ENCODE measurements around the gene LRP1B.

LRP1B gene

DNA sequence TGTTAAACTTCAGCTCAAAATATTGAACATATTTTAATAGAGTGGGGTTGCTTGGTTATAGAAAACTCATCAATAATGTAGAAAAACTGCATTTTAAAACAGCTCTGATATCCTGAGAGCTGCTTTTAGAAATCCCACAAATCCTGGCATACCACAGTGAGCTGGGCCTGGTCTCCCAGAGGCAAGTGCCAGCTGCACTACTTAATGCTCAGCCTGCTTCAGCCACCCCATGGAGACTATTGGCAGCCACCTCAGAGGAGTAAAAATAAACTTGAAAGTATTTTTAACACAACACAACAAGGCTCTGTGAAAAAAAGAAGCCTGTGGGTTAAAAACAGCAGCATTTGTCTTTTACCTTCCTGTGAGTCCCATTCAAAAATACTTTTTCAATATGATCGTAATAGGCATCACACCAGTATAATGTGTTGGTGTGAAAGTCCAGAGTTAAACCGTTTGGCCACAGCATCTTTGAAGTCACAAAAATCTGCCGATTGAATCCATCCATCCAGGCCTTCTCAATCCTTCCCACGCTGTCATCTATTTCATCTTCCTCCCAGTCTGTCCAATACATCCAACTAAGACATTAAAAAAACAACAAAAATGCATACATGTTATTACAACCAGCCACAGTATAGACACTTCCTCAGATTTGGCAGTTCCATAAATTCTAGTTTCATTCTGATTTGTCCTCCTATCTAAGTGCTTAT, 1115.3 kb downstream of the LRP1B start:
- Histone ChIP-seq H3K4me1 (ENCODE audit: control insufficient read depth, insufficient read depth, low read length) (no peaks in the 10 kb centered on the region), H3K9me3 (ENCODE audit: control insufficient read depth in 2 of 2, low read length in 2 of 2) (no peaks in the 10 kb centered on the region), H3K36me3 (ENCODE audit: control insufficient read depth in 2 of 2, insufficient read depth in 2 of 2, low read length in 2 of 2) (no peaks in the 10 kb centered on the region), H3K9ac (ENCODE audit: low read length in 2 of 2) (no peak overlapping the region), H3K27ac (ENCODE audit: low read length) (no peak overlapping the region), H3K27me3 (ENCODE audit: control insufficient read depth in 1 of 2, insufficient read depth in 2 of 2, low read length in 2 of 2) (no peaks in the 10 kb centered on the region), H3K4me3 (ENCODE audit: low read length in 2 of 2) (no peak overlapping the region)

DNA sequence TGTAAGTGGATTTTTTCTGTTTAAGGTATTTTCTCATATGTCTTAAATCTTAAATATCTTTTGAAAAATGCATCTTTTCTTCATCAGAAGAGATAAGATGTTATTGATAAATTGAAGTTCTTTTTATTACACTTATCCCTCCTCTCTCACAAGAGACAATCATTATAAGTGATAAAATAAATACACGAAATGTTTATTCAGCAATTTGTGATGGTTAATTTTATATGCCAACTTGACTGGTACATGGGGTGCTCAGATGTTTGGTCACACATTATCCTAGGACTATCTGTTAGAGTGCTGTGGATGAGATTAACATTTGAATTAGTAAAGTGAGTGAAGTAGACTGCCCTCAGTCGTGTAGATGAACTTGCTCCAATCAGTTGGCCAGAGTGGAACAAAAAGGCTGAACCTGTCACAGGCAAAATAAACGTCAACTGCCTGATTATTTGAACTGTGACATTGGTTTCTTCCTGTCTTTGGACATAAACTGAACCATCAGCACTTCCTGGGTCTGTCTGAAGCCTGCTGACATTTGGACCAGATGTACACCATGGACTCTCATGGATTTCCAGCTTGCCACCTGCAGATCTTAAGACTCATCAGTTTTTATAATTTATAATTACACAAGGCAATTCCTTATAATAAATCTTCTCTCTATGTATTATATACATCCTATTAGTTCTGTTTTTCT, 1126.7 kb downstream of the LRP1B start:
- H3K36me3 ChIP-seq (ENCODE audit: control insufficient read depth in 2 of 2, insufficient read depth in 2 of 2, low read length in 2 of 2) = no peaks in the 10 kb centered on the region
- no peak overlapping the region for H3K4me3 ChIP-seq (ENCODE audit: low read length in 2 of 2)
- no peaks in the 10 kb centered on the region for H3K9me3 ChIP-seq (ENCODE audit: control insufficient read depth in 2 of 2, low read length in 2 of 2)
- H3K4me1 ChIP-seq (ENCODE audit: control insufficient read depth, insufficient read depth, low read length) = no peaks in the 10 kb centered on the region
- no peak overlapping the region for H3K27ac ChIP-seq (ENCODE audit: low read length)
- H3K9ac ChIP-seq (ENCODE audit: low read length in 2 of 2) = no peak overlapping the region
- H3K27me3 ChIP-seq (ENCODE audit: control insufficient read depth in 1 of 2, insufficient read depth in 2 of 2, low read length in 2 of 2) = no peaks in the 10 kb centered on the region

DNA sequence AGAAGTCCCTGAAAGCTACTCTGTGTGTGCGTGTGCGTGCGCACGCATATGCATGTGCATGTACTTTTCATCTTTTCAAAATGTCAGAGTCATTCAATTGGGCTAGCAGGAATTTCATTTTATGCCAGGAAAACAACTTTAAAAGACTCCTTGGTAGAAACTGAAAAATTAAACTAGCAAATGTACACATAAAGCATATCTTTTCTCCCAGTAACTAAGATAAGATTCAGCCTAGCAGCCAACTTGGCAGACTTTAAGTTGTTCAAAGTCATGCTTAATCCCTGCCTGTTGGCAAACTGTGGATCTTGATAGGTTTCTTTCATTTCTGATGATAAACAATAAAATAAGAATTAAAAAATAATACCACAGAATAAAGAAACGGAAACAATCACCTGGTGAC, 1129.1 kb downstream of the LRP1B start:
- Histone ChIP-seq H3K9ac (ENCODE audit: low read length in 2 of 2) (no peak overlapping the region), H3K36me3 (ENCODE audit: control insufficient read depth in 2 of 2, insufficient read depth in 2 of 2, low read length in 2 of 2) (no peaks in the 10 kb centered on the region), H3K27me3 (ENCODE audit: control insufficient read depth in 1 of 2, insufficient read depth in 2 of 2, low read length in 2 of 2) (no peaks in the 10 kb centered on the region)

DNA sequence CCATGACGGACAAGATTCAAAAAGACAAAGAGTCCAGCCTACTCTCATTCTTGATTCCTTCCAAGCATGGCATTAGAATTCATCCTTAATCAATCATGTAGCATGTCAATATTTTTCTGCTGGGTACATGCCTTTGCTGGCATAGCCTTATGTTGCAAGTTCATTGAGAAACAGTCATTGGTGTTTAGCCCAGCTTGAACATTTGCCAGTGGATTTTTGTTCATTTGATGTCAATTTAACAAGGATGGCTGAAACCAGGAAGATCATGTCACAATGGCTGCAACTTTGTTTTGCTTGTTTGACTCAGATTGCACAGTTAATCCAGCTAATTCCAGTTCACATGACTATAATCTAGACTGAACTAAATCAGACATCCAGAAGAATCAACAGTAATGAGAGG, 1132.2 kb downstream of the LRP1B start:
- Histone ChIP-seq H3K36me3 (ENCODE audit: control insufficient read depth in 2 of 2, insufficient read depth in 2 of 2, low read length in 2 of 2) (no peaks in the 10 kb centered on the region), H3K4me1 (ENCODE audit: control insufficient read depth, insufficient read depth, low read length) (no peaks in the 10 kb centered on the region), H3K4me3 (ENCODE audit: low read length in 2 of 2) (no peak overlapping the region), H3K9me3 (ENCODE audit: control insufficient read depth in 2 of 2, low read length in 2 of 2) (no peaks in the 10 kb centered on the region), H3K27ac (ENCODE audit: low read length) (no peak overlapping the region), H3K9ac (ENCODE audit: low read length in 2 of 2) (no peak overlapping the region), H3K27me3 (ENCODE audit: control insufficient read depth in 1 of 2, insufficient read depth in 2 of 2, low read length in 2 of 2) (no peaks in the 10 kb centered on the region)

More for the DNA sequence above, 1129.1 kb downstream of the LRP1B start:
- Histone ChIP-seq H3K4me3 (ENCODE audit: low read length in 2 of 2) (no peak overlapping the region), H3K4me1 (ENCODE audit: control insufficient read depth, insufficient read depth, low read length) (no peaks in the 10 kb centered on the region), H3K9me3 (ENCODE audit: control insufficient read depth in 2 of 2, low read length in 2 of 2) (no peaks in the 10 kb centered on the region), H3K27ac (ENCODE audit: low read length) (no peak overlapping the region)

DNA sequence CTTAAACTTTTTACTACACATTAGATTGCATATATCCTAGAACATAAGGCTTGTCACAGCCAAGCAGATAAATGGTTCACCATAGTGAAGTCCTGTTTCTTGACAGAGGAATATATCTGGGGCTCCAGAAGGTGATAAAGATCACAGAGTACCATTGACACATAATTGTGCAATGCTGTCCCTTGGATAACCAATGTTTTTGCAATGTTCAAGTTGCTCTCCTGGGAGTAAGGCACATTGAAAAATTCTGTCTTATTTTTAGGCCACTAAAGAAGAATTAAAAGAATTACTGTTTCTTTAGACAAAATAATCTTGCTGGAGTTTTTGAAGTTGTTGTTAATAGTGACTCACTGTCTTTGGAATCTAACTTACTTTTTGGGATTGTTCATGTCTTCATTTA, 1132.8 kb downstream of the LRP1B start:
- Histone ChIP-seq H3K4me3 (ENCODE audit: low read length in 2 of 2) (no peak overlapping the region), H3K27me3 (ENCODE audit: control insufficient read depth in 1 of 2, insufficient read depth in 2 of 2, low read length in 2 of 2) (no peaks in the 10 kb centered on the region), H3K27ac (ENCODE audit: low read length) (no peak overlapping the region), H3K36me3 (ENCODE audit: control insufficient read depth in 2 of 2, insufficient read depth in 2 of 2, low read length in 2 of 2) (no peaks in the 10 kb centered on the region), H3K9ac (ENCODE audit: low read length in 2 of 2) (no peak overlapping the region), H3K4me1 (ENCODE audit: control insufficient read depth, insufficient read depth, low read length) (no peaks in the 10 kb centered on the region), H3K9me3 (ENCODE audit: control insufficient read depth in 2 of 2, low read length in 2 of 2) (no peaks in the 10 kb centered on the region)

DNA sequence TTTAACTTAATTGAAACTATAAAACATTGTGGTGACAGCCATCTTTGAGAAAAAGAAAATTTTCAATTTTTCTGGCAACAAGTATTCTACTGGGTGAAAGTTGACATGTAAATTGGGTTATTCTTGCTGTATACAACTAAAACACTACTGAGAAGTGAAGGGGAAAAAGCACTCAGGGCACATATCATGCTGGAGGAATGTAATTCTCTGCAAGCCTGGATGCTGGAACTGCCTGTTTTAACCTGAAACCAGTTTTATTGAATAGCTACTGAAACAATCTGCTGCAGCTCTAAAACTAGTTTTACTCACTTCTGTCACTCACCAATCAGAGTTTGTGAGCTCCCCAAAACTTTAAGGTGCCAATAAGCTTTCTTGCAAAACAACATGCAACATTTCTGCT, 1136.0 kb downstream of the LRP1B start:
- no peak overlapping the region for H3K9ac ChIP-seq (ENCODE audit: low read length in 2 of 2)
- H3K27ac ChIP-seq (ENCODE audit: low read length) = no peak overlapping the region
- H3K4me3 ChIP-seq (ENCODE audit: low read length in 2 of 2) = no peak overlapping the region
- no peaks in the 10 kb centered on the region for H3K27me3 ChIP-seq (ENCODE audit: control insufficient read depth in 1 of 2, insufficient read depth in 2 of 2, low read length in 2 of 2)
- no peaks in the 10 kb centered on the region for H3K4me1 ChIP-seq (ENCODE audit: control insufficient read depth, insufficient read depth, low read length)
- no peaks in the 10 kb centered on the region for H3K36me3 ChIP-seq (ENCODE audit: control insufficient read depth in 2 of 2, insufficient read depth in 2 of 2, low read length in 2 of 2)
- H3K9me3 ChIP-seq (ENCODE audit: control insufficient read depth in 2 of 2, low read length in 2 of 2) = no peaks in the 10 kb centered on the region

DNA sequence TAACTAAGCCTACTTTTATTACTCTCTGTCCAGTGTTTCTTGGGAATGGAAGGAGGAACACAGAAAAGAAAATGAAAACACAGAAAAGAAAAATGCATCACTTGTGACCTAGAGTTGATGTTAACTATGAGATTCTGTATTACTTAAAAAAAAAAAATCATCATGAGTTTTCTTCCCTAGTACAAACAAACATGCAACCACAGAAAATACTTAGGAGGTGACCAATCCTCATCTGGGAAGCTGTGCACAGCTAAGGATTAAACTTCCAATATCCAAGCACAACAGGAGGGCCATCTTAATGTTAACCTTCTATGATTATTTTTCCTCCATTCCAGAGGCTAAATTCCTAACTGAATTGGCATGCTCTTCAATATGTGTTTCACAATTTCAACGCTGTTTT, 1140.4 kb downstream of the LRP1B start:
- no peaks in the 10 kb centered on the region for H3K4me1 ChIP-seq (ENCODE audit: control insufficient read depth, insufficient read depth, low read length)
- no peaks in the 10 kb centered on the region for H3K36me3 ChIP-seq (ENCODE audit: control insufficient read depth in 2 of 2, insufficient read depth in 2 of 2, low read length in 2 of 2)
- H3K9me3 ChIP-seq (ENCODE audit: control insufficient read depth in 2 of 2, low read length in 2 of 2) = no peaks in the 10 kb centered on the region
- H3K9ac ChIP-seq (ENCODE audit: low read length in 2 of 2) = no peak overlapping the region
- no peak overlapping the region for H3K27ac ChIP-seq (ENCODE audit: low read length)
- H3K4me3 ChIP-seq (ENCODE audit: low read length in 2 of 2) = no peak overlapping the region
- H3K27me3 ChIP-seq (ENCODE audit: control insufficient read depth in 1 of 2, insufficient read depth in 2 of 2, low read length in 2 of 2) = no peaks in the 10 kb centered on the region

DNA sequence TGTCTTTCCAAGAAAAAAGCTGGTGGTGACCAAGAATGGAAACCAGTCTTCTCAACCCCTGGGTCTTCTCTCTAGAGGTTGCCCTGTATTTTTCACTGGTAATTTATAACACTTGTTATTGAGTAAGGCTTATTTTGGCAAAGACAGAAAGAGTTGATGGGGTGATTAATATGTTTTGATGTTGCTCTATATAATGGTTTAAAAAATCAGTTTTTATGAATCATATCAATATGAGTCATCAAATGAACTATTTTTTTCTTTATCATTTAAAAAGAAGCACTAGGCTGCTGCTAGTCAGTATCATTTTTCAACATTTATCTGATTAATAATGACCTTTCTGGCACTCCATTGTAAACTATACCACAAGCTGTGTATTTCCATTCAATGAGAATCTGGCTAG, 1142.2 kb downstream of the LRP1B start:
- Histone ChIP-seq H3K9me3 (ENCODE audit: control insufficient read depth in 2 of 2, low read length in 2 of 2) (no peaks in the 10 kb centered on the region), H3K36me3 (ENCODE audit: control insufficient read depth in 2 of 2, insufficient read depth in 2 of 2, low read length in 2 of 2) (no peaks in the 10 kb centered on the region), H3K27me3 (ENCODE audit: control insufficient read depth in 1 of 2, insufficient read depth in 2 of 2, low read length in 2 of 2) (no peaks in the 10 kb centered on the region), H3K27ac (ENCODE audit: low read length) (no peak overlapping the region), H3K4me1 (ENCODE audit: control insufficient read depth, insufficient read depth, low read length) (no peaks in the 10 kb centered on the region), H3K4me3 (ENCODE audit: low read length in 2 of 2) (no peak overlapping the region), H3K9ac (ENCODE audit: low read length in 2 of 2) (no peak overlapping the region)

DNA sequence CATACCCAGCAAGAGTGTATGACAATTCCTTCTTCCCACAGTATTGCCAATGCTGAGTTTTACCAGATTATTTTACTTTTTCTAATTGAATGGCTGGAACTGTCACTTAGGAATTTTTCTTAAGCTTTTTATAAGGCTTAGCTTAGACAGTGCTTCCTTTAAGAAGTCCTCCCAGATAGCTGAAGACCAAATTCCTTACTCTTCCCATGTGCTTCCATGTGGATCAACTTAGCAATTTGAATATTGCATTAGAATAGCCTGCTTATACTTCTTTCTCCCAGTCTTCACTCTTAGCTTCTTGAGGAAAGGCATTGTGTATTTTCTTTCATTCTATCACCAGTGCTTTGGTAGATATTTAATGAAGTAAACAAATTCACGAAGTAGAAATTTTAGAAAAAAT, 1144.4 kb downstream of the LRP1B start:
- Histone ChIP-seq H3K27ac (ENCODE audit: low read length) (no peak overlapping the region), H3K4me1 (ENCODE audit: control insufficient read depth, insufficient read depth, low read length) (no peaks in the 10 kb centered on the region), H3K9ac (ENCODE audit: low read length in 2 of 2) (no peak overlapping the region), H3K36me3 (ENCODE audit: control insufficient read depth in 2 of 2, insufficient read depth in 2 of 2, low read length in 2 of 2) (no peaks in the 10 kb centered on the region), H3K4me3 (ENCODE audit: low read length in 2 of 2) (no peak overlapping the region), H3K27me3 (ENCODE audit: control insufficient read depth in 1 of 2, insufficient read depth in 2 of 2, low read length in 2 of 2) (no peaks in the 10 kb centered on the region), H3K9me3 (ENCODE audit: control insufficient read depth in 2 of 2, low read length in 2 of 2) (no peaks in the 10 kb centered on the region)

DNA sequence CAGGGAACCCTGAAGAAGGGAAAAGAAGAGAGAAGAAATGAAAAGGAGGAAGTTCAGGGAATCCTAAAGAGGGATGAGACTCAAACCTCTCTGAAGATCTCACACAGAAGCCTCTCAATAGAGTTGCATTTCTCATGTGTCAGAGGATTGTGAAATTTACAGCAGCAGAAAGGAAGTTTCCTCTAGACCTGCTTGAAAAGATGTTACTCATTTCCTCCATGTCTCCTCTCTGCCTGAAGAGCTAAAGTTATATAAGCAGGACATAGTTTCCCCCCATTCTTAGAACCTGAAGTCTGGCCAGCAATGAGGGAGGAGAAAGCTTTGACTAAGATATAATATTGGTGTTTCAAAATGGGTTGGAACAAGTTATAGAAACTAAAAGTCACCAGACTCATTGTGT, 1155.6 kb downstream of the LRP1B start:
- Histone ChIP-seq H3K27ac (ENCODE audit: low read length) (no peak overlapping the region), H3K36me3 (ENCODE audit: control insufficient read depth in 2 of 2, insufficient read depth in 2 of 2, low read length in 2 of 2) (no peaks in the 10 kb centered on the region), H3K9me3 (ENCODE audit: control insufficient read depth in 2 of 2, low read length in 2 of 2) (no peaks in the 10 kb centered on the region), H3K9ac (ENCODE audit: low read length in 2 of 2) (no peak overlapping the region), H3K27me3 (ENCODE audit: control insufficient read depth in 1 of 2, insufficient read depth in 2 of 2, low read length in 2 of 2) (no peaks in the 10 kb centered on the region), H3K4me3 (ENCODE audit: low read length in 2 of 2) (no peak overlapping the region), H3K4me1 (ENCODE audit: control insufficient read depth, insufficient read depth, low read length) (no peaks in the 10 kb centered on the region)

DNA sequence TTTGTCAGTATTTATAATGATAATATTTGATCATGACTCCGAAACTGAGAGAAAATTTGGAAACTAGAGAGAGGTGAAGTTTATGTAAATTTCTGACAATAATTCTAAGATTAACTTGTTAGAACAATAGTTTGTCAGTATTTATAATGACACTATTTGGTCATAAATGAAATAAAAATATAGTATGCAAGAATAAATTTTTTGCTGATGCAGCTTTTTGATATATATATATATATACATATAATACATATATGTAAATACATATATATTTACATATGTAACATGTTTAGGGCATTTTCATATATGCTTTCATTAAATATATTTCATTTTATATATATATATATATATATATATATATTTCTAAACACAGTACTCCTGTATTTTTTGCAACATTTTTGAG, 1158.1 kb downstream of the LRP1B start:
- H3K27me3 ChIP-seq (ENCODE audit: control insufficient read depth in 1 of 2, insufficient read depth in 2 of 2, low read length in 2 of 2) = no peaks in the 10 kb centered on the region
- H3K9ac ChIP-seq (ENCODE audit: low read length in 2 of 2) = no peak overlapping the region
- no peaks in the 10 kb centered on the region for H3K9me3 ChIP-seq (ENCODE audit: control insufficient read depth in 2 of 2, low read length in 2 of 2)
- no peaks in the 10 kb centered on the region for H3K36me3 ChIP-seq (ENCODE audit: control insufficient read depth in 2 of 2, insufficient read depth in 2 of 2, low read length in 2 of 2)
- H3K27ac ChIP-seq (ENCODE audit: low read length) = no peak overlapping the region
- H3K4me1 ChIP-seq (ENCODE audit: control insufficient read depth, insufficient read depth, low read length) = no peaks in the 10 kb centered on the region
- no peak overlapping the region for H3K4me3 ChIP-seq (ENCODE audit: low read length in 2 of 2)

Data from stomach smooth muscle (tissue), 2 donors.